Inflammatory macrophage treated with lipopolysaccharide for 1 hour (primary cell): ENCODE results near the gene VWDE.
A peak's percentile ranks its signal among the peaks of the same experiment; 100 is the strongest.
"Not testable (repeated sequence)": the region's sequence is repeated elsewhere in the genome, so short reads cannot be mapped to it uniquely, and the experiment has no call there.

Experiments
- DNase-seq, 2 donors: peaks; one replicate each; pipeline ENCODE4 v3.0.0-alpha.2; 2020 to 2022

The VWDE gene

GRCh38 chr7:12401538-12402364 is 1.9 kb downstream of the VWDE start:
- DNase-seq: no peak

DNA sequence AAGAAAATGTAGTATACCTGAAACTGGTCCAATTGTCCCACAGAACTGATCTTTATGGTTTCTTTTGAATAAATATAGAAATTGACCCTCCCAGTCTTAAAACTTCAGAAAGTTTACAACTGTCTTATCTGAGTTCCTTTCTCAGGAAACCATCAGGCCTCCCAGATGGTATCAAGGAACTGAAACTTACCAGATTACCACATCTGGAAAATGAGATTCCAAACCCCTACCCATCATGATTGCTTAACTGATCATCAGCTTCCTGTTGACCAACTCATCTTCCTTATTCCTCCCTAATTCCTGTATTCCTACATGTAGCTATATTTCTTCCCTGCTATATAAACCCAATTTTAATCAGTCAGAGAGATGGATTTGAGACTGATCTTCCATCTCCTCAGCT is 5.5 kb downstream of the VWDE start:
- no peak for DNase-seq

DNA sequence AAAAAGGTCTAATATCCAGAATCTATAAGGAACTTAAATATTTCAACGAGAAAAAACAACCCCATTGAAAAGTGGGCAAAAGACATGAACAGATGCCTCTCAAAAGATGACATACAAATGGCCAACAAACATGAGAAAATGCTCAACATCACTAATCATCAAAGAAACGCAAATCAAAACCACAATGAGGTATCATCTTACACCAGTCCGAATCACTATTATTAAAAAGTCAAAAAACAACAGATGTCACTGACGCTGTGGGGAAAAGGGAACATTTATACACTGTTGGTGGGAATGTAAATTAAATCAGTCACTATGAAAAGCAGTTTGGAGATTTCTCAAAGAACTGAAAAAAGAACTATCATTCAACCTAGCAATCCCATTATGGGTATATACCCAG is 6.0 kb downstream of the VWDE start:
- DNase-seq: no peak

- not testable (repeated sequence) for DNase-seq
These were observed 7.0 kb downstream of the VWDE start for GRCh38 chr7:12396670-12397069.

DNA sequence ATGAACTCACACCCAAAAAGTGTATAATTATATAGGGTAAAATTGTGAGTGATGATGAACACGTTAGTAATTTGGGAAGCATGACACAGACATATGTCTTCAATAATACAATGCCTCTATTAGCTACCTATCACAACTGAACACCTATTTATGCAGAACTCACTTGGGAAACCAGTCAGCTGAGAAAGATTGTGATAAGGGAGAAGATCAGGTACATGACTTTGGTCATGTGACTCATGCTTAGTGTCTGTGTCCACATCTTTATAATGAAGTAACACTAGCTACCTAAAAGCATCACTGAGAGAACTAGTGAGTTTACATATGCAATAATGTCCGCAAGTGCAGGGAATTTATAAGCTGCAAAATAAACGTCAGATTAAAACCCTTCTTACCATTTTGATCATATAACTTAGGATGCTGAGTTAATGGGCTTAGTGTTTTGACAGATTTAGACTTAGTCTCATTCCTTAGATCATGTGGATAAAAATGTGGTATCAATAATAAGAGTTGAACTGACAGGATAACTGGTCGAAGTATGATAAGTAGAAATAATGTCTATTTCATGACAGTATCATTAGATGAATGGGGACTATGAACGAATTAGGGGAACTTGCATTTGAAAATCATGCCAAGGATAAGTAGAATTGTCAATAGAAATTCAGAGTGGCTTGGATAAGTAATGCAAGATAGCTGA is 11.6 kb downstream of the VWDE start:
- DNase-seq: no peak

GRCh38 chr7:12389089-12389700 is 14.5 kb downstream of the VWDE start:
- peak; percentile 37 to 70 for DNase-seq

DNA sequence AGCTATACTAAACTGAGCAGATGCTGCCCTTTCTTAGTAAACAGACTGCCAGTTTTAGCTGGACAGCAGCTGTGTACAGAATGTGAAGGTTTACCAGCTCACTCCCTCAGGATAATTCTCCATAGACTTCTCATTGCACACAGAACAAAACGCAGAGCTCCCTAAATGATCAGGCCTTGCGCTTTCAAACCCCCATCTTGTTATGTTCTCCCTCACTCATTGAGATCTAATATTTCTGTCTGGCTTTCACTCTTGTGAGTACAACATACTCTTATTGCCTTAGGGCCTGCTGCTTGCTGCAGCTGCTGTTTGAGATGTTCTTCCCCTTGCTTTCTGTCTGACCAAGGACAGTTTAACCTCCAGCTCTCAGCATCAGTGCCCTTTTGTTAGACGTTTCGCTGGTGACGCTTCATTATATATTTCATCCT is 17.3 kb downstream of the VWDE start:
- no peak for DNase-seq

DNA sequence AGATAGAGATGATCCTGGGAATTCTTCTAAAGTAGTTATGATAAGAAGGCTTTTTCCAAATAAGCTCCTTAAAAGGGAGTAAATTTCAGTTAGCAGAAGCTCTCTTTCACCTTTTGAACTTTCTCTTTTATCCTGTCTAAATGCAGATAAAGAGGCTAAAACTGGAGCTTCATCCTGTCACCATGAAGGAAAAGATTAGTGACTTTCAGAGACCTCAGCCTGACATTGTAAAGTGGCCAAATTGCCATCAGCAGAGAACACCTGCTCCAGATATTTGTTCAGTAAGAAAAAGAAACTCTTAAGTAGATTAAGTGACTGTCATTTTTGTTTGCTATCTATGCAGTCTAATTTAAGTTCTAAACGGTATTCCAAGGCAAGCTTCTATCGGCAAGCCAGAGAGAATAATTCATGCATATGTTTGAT is 18.3 kb downstream of the VWDE start:
- no peak for DNase-seq

- no peak for DNase-seq
These were observed 20.3 kb downstream of the VWDE start for GRCh38 chr7:12383377-12383776.

- no peak for DNase-seq
These were observed 25.3 kb downstream of the VWDE start for GRCh38 chr7:12378389-12378788.

GRCh38 chr7:12377406-12377805 is 26.3 kb downstream of the VWDE start:
- DNase-seq: no peak

DNA sequence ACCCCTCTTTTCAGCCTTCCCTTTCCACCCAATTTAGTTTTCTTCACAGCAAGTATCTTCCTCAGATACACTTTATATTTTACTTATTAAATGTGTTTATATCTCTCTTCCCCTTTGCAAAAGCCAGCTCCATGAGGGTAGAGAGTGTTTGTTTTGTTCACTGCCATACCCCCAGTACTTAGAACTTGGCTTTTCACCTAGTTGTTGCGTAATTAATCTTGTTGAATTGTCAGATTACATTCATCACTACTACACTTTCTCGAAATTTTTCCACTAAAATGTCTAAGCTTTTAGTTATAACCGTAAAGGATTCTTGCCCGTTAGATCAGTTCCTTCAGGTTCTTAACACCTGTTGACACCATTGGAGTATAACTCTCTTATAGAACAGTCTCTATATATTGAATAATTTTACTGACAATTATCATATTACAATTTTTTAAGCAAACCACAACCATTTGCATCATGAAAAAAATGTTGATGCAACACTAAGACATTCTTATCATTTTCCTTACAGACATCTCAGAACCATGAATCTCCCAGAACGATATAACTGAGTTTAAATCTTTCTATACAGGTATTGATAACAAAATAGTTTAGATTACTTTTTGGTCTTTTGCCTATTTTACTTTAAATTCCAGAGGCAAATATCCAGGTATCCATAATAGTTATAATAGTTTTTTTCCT is 29.9 kb downstream of the VWDE start:
- no peak for DNase-seq

- DNase-seq: no peak
These were observed 33.4 kb downstream of the VWDE start for GRCh38 chr7:12370249-12370648.

DNA sequence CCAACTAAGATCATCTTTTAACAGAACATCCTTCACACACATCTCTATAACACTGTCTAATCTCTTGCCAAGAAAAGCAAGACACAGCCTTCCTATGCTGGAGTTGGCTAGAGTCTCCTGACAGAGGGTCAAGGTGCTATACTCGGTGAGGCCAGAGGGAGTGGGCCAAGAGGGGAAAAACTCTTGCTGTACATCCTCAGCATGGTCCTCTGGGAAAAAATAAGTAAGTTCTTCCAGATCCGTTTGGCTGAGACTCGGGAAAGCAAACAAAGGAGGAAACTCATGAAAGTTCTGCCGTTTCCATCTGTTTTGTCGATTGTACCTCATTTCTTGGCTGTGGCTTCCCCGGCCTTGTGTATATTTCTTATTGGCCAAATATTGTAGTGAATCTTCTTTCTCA is 33.9 kb downstream of the VWDE start:
- no peak for DNase-seq

GRCh38 chr7:12369072-12369471 is 34.6 kb downstream of the VWDE start:
- no peak for DNase-seq

DNA sequence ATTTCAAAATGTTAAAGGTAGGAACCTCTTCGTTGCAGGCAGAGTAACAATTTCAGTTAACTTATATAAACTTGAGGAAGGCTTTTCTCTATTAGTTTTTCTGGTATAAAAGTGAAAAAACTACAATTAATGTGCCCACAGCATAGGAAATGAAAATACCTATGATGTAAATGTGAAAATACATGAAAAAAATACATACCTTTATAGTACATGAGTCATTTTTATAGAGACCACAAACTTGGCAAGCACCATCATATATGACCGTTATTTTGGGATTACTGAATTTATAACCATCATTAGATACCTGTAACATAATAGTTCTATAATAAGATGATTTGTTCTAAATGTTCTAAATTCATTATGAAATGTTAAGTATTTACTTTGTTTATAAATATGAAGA is 42.7 kb downstream of the VWDE start:
- DNase-seq: no peak

- no peak for DNase-seq
These were observed 45.0 kb downstream of the VWDE start for GRCh38 chr7:12358694-12359093.

DNA sequence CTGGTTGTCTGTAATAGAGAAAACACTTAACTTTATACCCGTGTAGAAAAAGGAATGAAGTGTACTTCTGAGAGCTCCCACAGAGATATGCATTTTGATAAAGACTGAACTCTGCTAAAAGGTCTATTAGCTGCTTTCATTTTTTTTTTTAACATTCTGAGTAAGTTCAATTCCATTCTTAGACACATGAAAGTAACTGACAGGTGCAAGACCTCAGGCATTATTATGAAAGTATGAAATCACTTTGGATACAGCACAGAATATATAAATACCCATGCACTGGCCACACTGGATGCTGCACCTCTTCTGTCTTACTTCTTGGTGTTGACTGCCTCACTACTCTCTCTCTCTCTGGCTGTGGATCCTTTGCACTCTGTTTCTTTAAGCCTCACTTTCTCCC is 46.2 kb downstream of the VWDE start:
- DNase-seq: no peak

- DNase-seq: no peak
These were observed 51.8 kb downstream of the VWDE start for GRCh38 chr7:12351843-12352242.

GRCh38 chr7:12350971-12351370 is 52.7 kb downstream of the VWDE start:
- DNase-seq: no peak

DNA sequence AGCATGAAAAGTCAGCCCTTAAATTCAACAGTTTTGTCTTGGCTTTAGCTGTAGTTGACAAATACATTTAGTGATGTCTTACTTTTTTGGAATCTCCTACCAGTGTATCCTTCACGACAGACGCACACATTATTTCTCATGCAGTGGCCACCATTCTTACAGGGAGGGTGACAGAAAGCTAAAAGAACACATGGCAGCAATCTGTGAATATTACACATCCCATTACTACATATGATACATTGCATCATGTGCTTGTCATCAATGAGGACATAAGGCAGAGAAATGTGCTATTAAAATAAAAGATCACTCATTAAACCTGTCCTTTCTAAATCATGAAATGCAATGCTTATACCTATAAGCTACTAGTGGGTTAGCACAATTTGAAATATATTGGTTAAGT is 66.6 kb downstream of the VWDE start:
- DNase-seq: no peak

- no peak for DNase-seq
These were observed 74.5 kb downstream of the VWDE start for GRCh38 chr7:12328888-12329770.
